K562 (cell line): ENCODE measurements around the gene ELK4. TPM values are rescaled to one million over a fixed set of nuclear protein-coding genes. Genes with fewer than 3 reads are reported as not detected.

ENCODE experiments used
- ARID1B ChIP-seq: fragments of 450-650 bp; IDR thresholded peaks from 2 replicates; pipeline ENCODE4 v1.6.1; 2016; ENCODE audit warnings: antibody characterized with exemption, mild to moderate bottlenecking, inconsistent platforms
- CTBP1 ChIP-seq: fragments of 450-650 bp; IDR thresholded peaks from 2 replicates; pipeline ENCODE4 v1.6.1; 2016; ENCODE audit warnings: borderline replicate concordance
- DDX20 ChIP-seq: fragments of 450-650 bp; IDR thresholded peaks from 2 replicates; pipeline ENCODE4 v1.6.1; 2016; ENCODE audit warnings: missing genetic modification characterization, low read depth, mild to moderate bottlenecking, missing compliant biosample characterization, moderate library complexity
- E2F8 ChIP-seq: fragments of 450-650 bp; IDR thresholded peaks from 2 replicates; pipeline ENCODE4 v1.7.1; 2018; ENCODE audit warnings: mild to moderate bottlenecking, low read depth; ENCODE audit not compliant: partially characterized antibody
- ETS2 ChIP-seq: IDR thresholded peaks from 2 replicates; pipeline ENCODE4 v1.6.1; 2016; ENCODE audit warnings: borderline replicate concordance, missing genetic modification characterization, mild to moderate bottlenecking, moderate library complexity, missing compliant biosample characterization; ENCODE audit not compliant: poor library complexity, severe bottlenecking
- HDAC1 ChIP-seq, 2 experiments: fragments of 450-650 bp; IDR thresholded peaks; 2 replicates each; pipeline ENCODE4 v1.6.1; 2016 to 2017; ENCODE audit warnings: inconsistent platforms in 1 of 2, mild to moderate bottlenecking in 1 of 2, moderate library complexity in 1 of 2
- HDAC2 ChIP-seq: fragments of 450-650 bp; IDR thresholded peaks from 2 replicates; pipeline ENCODE4 v1.6.1; 2016; ENCODE audit warnings: mild to moderate bottlenecking
- KLF10 ChIP-seq: fragments of 250-450 bp; sonication (Bioruptor Pico); IDR thresholded peaks from 2 replicates; pipeline ENCODE4 v1.6.1; 2021; ENCODE audit warnings: matching md5 sums
- MBD2 ChIP-seq: sonication (generic); IDR thresholded peaks from 2 replicates; pipeline ENCODE4 v1.6.1; 2016; ENCODE audit warnings: low read depth, borderline replicate concordance
- NFIC ChIP-seq: fragments of 450-650 bp; IDR thresholded peaks from 2 replicates; pipeline ENCODE4 v1.6.1; 2017; ENCODE audit warnings: mild to moderate bottlenecking, inconsistent platforms
- RAD21 ChIP-seq, 2 experiments: fragments of 250-450 bp in 1 of 2; fragments of 450-650 bp in 1 of 2; sonication (Bioruptor Pico) in 1 of 2; formaldehyde crosslinking in 1 of 2; IDR thresholded peaks in 1 of 2; conservative IDR thresholded peaks in 1 of 2; 2 replicates each; pipeline versions ENCODE4 v1.4.0 to v1.8.0; 2020 to 2022; ENCODE audit warnings: mild to moderate bottlenecking in 2 of 2, moderate library complexity in 1 of 2
- RB1 ChIP-seq: fragments of 450-650 bp; IDR thresholded peaks from 2 replicates; pipeline ENCODE4 v1.6.1; 2017; ENCODE audit warnings: low read depth, mild to moderate bottlenecking
- RBBP5 ChIP-seq: fragments of 200-600 bp; sonication (generic); IDR thresholded peaks from 2 replicates; pipeline ENCODE4 v1.6.1; 2012; ENCODE audit warnings: borderline replicate concordance, mild to moderate bottlenecking, low read length, control low read depth, inconsistent platforms; ENCODE audit not compliant: insufficient read depth, poor library complexity, severe bottlenecking
- SMARCA4 ChIP-seq: fragments of 450-650 bp; IDR thresholded peaks from 2 replicates; pipeline ENCODE4 v1.6.1; 2016
- SRSF1 ChIP-seq: fragments of 200-400 bp; formaldehyde crosslinking; IDR thresholded peaks from 2 replicates; pipeline ENCODE4 v1.6.1; 2017; ENCODE audit warnings: mild to moderate bottlenecking, low read depth, low read length, moderate library complexity
- TAL1 ChIP-seq: fragments of 450-650 bp; IDR thresholded peaks from 2 replicates; pipeline ENCODE4 v1.6.1; 2016; ENCODE audit warnings: mild to moderate bottlenecking
- TCF3 ChIP-seq: sonication (generic); formaldehyde crosslinking; IDR thresholded peaks from 2 replicates; pipeline ENCODE4 v1.4.0; 2020; ENCODE audit warnings: mild to moderate bottlenecking, missing genetic modification reagents
- TOE1 ChIP-seq, 2 experiments: fragments of 450-650 bp in 1 of 2; sonication (generic) in 1 of 2; formaldehyde crosslinking in 1 of 2; IDR thresholded peaks; 2 replicates each; pipeline versions ENCODE4 v1.7.1 to v1.8.0; 2016 to 2022; ENCODE audit warnings: borderline replicate concordance in 2 of 2, mild to moderate bottlenecking in 2 of 2, antibody characterized with exemption in 1 of 2, inconsistent platforms in 1 of 2, low read depth in 1 of 2, missing genetic modification reagents in 1 of 2, moderate library complexity in 1 of 2
- YBX1 ChIP-seq: fragments of 450-650 bp; IDR thresholded peaks from 2 replicates; pipeline ENCODE4 v1.7.1; 2016; ENCODE audit warnings: mild to moderate bottlenecking
- ZBTB17 ChIP-seq: fragments of 450-650 bp; formaldehyde crosslinking; IDR thresholded peaks from 2 replicates; pipeline ENCODE4 v1.4.0; 2020; ENCODE audit warnings: mild to moderate bottlenecking
- ZBTB7A ChIP-seq: IDR thresholded peaks from 2 replicates; pipeline ENCODE4 v1.6.1; 2011; ENCODE audit warnings: low read depth, mild to moderate bottlenecking, low read length, moderate library complexity, borderline replicate concordance; ENCODE audit not compliant: control insufficient read depth
- ZNF140 ChIP-seq: fragments of 250-450 bp; sonication (Bioruptor Pico); IDR thresholded peaks from 2 replicates; pipeline ENCODE4 v1.8.0; 2021; ENCODE audit warnings: moderate library complexity, mild to moderate bottlenecking, inconsistent platforms
- ZNF165 ChIP-seq: fragments of 250-450 bp; sonication (Bioruptor Pico); IDR thresholded peaks from 2 replicates; pipeline ENCODE4 v1.4.0; 2020; ENCODE audit warnings: borderline replicate concordance
- ZNF184 ChIP-seq: sonication (generic); formaldehyde crosslinking; IDR thresholded peaks from 2 replicates; pipeline ENCODE4 v1.5.0; 2020; ENCODE audit warnings: missing genetic modification reagents
- ZNF740 ChIP-seq, 3 experiments: fragments of 200-800 bp in 1 of 3; sonication (Bioruptor generic) in 1 of 3; sonication (generic) in 1 of 3; formaldehyde crosslinking in 1 of 3; IDR thresholded peaks; 2 replicates each; pipeline versions ENCODE4 v1.6.1 to v1.8.0; 2016 to 2022; ENCODE audit warnings: mild to moderate bottlenecking in 2 of 3, missing compliant biosample characterization in 2 of 3, missing genetic modification characterization in 2 of 3, missing genetic modification reagents in 1 of 3
- polyA plus RNA-seq, 8 experiments: library from polyadenylated mRNA; depleted of rRNA in 4 of 8; stranded (reverse) in 5 of 8; unstranded in 3 of 8; fragments of >200 nt; fragmentation: Nextera tagmentation in 2 of 8; fragmentation: Illumina TruSeq in 1 of 8; extraction: Ambion mirVana in 2 of 8; extraction: Trizol in 1 of 8; gene quantifications; 2 replicates each; pipeline versions ENCODE4 v1.2.1 to v1.2.3, GENCODE V29; 2011 to 2014; ENCODE audit warnings: inconsistent platforms in 1 of 8, missing spikeins in 1 of 8
- total RNA-seq, 7 experiments: library from RNA; depleted of rRNA in 6 of 7; stranded (reverse); fragments of >200 nt in 6 of 7; fragmentation: Illumina TruSeq in 2 of 7; extraction: Trizol in 2 of 7; gene quantifications; 2 replicates each; pipeline versions ENCODE4 v1.2.1 to v1.2.3, GENCODE V29; 2011 to 2021; ENCODE audit warnings: low replicate concordance in 1 of 7

ELK4 gene
- total and polyA plus RNA-seq, 9 of the 15 experiments (the other 6 are each of a cell fraction or from before 2014, with no cell fraction given): 2.0 to 21.7 (median 9.2) TPM

DNA sequence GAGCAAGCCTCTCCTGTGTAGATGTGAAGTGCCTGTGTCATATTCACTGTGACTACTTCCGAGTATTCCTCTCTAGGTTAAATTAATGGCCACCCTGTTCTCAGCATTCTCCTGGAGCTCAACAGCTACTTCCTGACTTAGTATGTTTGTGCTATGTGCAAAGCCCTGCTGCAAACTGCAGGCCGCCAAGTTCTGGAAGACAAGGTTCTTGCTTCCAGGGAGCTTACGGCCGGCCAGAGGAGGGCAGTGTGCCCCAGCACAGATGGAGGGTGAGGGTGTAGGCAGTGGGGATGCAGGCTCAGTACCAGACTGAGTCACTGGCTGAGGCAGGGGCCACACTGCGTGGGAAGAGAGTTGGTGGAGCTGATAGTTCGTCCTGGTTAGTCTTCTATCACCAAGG lies 43.2 kb downstream of the ELK4 start (continued):
- TF ChIP-seq TOE1 (IDR thresholded peaks at IDR 0.05; ENCODE audit: borderline replicate concordance): no peak
- TF ChIP-seq TOE1 (CRISPR knock-in tag; IDR thresholded peaks at IDR 0.05; ENCODE audit: borderline replicate concordance, low read depth): no peak
- 0 out of 2 replicates have a peak, but pooled peaks have one; percentile 15 for TF ChIP-seq ARID1B
- TF ChIP-seq ZBTB17: no peak
- TF ChIP-seq ZNF140 (CRISPR knock-in tag): no peak
- 0 out of 2 replicates have a peak, but pooled peaks have one; percentile 46 for TF ChIP-seq ZBTB7A
- TF ChIP-seq SMARCA4: peak; percentile 48
- peak; percentile 95 for TF ChIP-seq ZNF740 (CRISPR knock-in tag; IDR thresholded peaks at IDR 0.05)
- TF ChIP-seq ZNF740 (tag; IDR thresholded peaks at IDR 0.05): no peak
- peak; percentile 29 to 67; a peak in 2 of 4 replicates for TF ChIP-seq RAD21 (CRISPR knock-in tag; conservative IDR thresholded peaks at IDR 0.05 in 1 of 2, IDR thresholded peaks at IDR 0.05 in 1 of 2)
- 0 out of 2 replicates have a peak, but pooled peaks have one; percentile 10 for TF ChIP-seq TCF3
- no peak for TF ChIP-seq RB1
- TF ChIP-seq NFIC: peak; percentile 14; the same call in 1 of the 2 replicates
- 0 out of 2 replicates have a peak, but pooled peaks have one; percentile 81 for TF ChIP-seq ZNF165 (CRISPR knock-in tag)
- no peak for TF ChIP-seq RBBP5
- no peak for TF ChIP-seq MBD2
- no peak for TF ChIP-seq DDX20
- no peak for TF ChIP-seq TAL1
- TF ChIP-seq E2F8: no peak
- no peak for TF ChIP-seq ZNF184
- TF ChIP-seq CTBP1: 0 out of 2 replicates have a peak, but pooled peaks have one; percentile 35
- TF ChIP-seq KLF10 (CRISPR knock-in tag): no peak
- no peak for TF ChIP-seq YBX1
- TF ChIP-seq SRSF1: no peak
- peak; percentile 33; the same call in 1 of the 2 replicates for TF ChIP-seq HDAC2
- no peak for TF ChIP-seq ETS2 (tag)
- TF ChIP-seq HDAC1 (IDR thresholded peaks at IDR 0.05): peak in 1 of 2 experiments; percentile 32; a peak in 1 of 4 replicates
